CD4-positive, alpha-beta T cell treated with Interleukin-15 for 4 hours (primary cell): ENCODE results near the gene BMAL1.
"Not testable (repeated sequence)": the region's sequence is repeated elsewhere in the genome, so short reads cannot be mapped to it uniquely, and the experiment has no call there.

Source experiments
- DNase-seq: peaks from one replicate; pipeline ENCODE4 v3.0.0-alpha.2; 2020; ENCODE audit warnings: low spot score

The BMAL1 gene

DNA sequence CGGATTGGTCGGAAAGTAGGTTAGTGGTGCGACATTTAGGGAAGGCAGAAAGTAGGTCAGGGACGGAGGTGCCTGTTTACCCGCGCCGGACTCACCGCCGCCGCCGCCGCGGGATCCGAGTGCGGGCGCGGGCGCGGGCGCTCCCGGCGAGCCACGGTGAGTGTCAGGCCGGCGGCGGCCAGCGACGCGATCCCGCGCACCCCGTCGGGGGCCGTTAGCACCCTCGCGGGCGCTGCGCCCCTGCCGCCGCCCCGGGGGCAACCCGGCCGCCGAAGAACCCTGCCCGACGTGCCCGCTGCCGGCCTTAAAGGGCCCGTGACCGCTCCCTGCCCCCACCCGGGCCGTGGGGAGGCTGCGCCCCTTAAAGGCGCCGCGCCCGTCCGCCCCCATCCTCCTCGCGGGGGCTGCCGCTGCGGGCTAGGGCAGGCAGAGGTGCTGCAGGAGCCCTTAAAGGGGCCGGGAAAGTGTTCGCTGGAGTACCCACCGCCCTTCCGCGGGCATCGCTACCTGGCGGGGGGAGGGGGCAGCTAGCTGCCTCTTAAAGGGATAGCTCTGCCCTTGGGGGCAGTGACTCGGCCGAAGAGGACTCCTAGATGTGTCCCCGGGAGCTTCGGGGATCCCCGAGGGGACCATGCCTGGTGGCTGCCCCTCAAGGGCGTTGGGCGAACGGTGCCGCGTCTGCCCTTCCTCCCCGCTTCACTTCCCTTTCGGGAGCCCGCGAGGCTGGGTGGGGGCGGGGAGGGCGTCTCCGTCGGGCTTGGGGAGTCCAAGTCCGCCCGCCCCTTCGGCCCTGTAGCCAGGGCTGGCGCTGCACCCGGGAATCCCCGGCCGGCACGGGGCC is at the start of gene BMAL1:
Gene BMAL1 (plus strand): TSS at position 23 of the 841 bp plus-strand sequence. CDS start 76,519 bp downstream, outside the sequence.
- peak; percentile 37 for DNase-seq

DNA sequence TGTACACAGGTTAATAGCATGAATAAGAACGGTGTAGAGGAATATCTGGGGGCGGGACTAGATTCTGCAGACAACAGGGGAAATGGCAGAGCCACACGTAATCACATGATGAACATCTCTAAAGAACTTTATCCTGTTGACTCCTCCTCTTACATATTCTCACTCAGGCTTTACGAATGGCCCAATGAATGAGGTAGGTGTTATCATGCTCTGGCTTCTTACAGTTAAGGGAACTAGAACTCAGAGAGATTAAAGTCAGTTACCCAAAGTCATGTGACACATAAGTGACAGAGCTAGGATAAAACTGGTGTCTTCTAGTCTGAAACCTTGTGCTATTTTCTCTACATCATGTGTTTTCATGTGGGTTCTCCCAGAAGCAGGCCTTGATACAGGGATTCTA is 49.0 kb upstream of the BMAL1 start:
- no peak for DNase-seq

DNA sequence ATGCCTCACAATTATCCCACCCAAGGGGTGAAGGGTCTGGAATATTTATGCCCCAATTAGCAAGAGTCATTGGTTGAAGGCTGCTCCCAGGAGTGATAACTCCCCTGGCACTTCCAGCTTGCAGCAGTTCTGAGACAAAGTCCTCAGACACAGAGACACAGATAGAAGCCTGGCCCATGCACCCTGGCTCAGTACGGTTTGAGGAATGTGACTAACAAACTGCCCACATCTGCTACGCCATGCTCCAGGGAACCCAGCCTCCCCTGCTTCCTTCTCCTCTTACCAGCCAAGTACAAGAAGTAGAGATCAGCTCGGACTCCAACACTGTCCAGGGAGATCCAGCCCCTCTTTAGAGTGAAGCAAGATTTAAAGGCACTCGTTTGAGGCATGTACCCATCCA is 48.5 kb upstream of the BMAL1 start:
- no peak for DNase-seq

DNA sequence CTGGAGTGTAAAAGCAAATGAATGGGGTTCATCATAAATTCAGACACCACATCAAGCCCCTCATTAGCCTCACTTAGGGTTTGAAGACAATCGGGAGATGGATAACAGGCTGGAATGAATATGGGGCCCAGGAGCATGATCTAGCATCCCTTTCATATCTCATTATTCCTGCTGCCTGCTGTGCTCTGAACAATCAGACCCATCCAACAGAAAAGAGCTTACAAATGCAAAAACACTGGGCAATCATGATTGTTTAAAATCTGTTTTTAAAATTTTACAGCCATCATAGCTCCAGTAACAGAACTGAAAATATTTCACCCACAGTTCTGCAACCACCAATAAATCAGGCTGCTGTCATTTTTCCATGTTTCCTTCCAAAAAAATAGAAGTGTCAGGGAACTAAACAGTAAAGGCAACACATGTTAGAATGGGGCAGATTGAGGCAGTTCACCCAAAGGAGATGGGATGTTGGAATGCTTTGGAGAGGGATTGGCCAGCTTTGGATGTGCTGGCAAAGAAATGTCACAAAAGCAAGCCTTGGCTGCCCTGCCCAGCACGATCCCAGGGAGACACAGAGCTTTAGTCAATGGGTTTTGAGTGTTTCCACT is 47.8 kb upstream of the BMAL1 start:
- no peak for DNase-seq

DNA sequence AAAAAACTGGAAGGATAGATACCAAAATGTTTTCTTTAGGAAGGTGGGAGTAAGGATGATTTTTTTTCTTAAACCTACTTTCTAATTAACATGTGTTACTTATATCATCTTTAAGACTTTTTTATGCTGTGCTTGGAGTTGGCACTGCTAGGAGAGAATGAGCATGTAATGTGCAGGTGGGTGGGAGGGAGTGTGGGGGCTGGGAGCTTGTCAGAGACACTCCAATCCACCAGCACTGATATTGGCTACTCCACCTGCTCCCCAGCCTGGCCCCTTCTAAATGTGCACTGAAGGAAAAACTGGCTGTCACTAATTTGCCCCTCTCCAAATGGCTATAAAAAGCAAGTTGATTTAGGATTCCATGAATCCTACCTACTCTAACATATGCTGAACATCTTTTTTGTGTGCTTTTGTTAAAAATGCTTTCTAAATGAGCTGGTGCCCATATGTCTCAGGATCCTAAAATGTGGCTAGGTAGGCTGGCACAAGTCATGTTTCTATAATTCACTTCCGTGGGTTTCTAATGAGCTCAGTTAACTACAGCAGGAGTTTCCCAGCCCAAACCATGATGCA is 44.3 kb upstream of the BMAL1 start:
- DNase-seq = no peak

DNA sequence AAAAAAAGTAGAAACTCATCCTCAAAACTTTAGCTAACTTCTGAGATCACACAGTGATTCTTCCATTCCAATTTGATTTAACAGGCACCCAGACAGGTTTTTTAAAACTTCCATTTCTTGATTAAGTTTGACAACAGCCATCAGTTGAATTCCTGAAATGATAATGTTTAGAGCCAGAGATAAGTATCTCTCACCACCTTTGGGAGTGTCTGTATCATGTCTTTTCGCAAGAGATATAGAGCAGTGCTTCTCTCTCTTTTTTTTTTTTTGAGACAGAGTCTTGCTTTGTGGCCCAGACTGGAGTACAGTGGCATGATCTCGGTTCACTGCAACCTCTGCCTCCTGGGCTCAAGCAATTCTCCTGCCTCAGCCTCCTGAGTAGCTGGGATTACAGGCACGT is 41.7 kb upstream of the BMAL1 start:
- no peak for DNase-seq

DNA sequence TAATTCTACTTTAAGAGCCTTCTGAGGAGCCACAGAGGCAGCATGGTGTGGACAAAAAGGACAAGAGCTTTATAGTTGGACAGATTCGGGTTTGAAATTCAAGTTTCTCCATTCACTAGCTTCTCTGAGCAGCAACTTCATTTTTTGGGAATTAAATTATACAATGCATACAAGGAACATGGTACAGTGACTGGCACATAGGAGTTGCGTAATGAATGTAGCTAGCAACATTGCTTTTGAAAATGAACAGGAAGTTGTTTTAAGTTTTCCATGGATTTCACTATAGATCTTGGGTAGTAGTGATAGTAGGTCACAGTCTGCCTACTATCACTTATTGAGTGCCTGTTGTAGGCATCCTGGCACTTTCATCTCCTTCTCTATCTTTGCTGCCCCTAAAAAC is 41.0 kb upstream of the BMAL1 start:
- DNase-seq = no peak

DNA sequence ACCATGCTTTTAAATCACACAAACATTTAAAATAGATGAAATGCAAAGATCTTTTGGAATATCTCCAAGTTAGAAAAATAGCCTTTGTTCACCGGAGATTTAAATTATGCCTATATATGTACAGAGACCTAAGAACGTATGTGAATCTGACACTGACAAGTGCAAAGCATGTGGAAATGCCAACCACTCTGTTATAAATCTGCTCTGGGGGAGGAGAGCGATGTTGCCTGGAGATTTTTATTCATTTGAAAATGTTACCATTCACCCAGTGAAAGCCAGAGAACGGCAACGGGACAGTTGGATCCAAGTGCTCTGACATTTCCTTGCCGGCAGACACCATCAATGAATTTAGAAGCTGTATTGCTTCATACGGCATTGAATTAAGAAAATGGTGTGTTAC is 39.8 kb upstream of the BMAL1 start:
- no peak for DNase-seq

DNA sequence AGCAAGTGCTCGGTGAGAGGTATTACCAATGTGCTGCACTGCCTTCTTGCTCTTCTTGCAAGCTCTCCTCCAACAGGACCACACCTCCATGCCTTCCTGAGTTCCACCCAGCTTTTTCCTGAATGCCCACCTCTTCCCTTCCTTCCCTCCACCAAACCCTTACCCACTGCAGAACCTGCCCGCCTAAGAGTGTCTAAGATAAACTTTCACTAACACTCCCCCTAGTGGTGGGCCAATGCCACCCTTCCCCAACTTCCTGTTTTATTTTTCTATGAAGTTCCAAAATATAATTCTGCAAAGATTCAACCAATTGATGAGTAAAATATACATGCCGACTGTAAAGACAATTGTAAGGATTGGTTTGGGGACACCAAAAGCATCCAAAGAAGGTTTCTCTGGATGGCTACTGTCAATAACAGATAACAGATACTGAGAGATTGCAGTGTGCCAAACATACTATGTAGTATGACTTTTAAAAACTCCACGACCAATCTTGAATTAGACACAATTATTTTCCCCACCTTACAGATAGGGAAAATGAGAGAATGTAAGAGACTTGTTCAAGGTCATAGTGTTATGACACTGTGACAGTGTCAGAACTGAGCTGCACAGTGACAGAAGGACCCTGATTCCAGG is 38.6 kb upstream of the BMAL1 start:
- peak; percentile 55 for DNase-seq

DNA sequence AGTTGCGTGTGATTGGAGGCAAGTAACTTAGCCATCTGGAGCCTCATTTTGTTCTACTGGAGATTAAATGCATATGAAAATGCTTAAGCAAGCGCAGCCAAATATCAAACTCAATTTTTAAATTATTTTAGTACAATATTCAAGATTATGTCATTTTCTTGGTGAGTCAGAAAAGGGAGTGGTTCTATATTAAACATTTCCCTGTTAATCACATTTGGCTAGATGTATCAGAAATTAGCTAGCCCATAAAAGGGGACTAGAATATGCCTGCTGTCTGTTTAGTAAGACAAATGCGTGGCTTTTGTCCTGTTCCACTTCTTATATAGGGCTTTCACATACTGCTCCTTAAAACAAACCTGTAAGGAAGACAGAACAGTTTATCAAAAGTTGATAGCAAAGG is 35.0 kb upstream of the BMAL1 start:
- DNase-seq = no peak

DNA sequence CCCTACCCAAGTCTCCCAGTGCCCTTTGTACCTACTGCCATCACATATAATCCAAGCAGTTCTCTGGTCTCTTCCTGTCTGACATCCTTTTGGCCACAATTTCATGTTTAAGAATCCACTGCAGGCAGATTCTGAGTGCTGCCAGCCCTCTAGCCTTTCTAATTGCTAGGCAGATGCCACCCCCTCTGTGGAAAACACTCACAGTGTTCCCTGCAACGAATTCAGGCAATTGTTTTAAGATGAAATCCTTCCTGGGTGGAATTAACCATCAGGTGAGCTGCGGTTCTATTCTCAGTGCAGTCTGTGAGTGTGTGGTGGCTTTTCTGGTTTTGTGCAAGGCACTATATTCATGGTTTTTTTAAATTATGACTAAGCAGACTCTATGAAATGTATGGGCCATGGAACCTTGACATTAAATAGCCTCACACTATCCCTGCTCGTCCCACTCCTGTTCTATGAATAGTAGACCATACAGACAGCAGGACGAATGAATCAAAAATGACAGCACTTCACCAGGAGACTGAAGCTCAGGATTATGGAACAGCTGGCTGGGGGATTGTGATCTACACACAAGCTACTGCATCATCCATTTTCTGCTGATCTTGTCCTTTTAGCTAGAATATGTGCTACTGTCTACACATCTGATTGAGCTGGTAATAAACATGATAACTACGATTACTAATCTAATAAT is 29.8 kb upstream of the BMAL1 start:
- DNase-seq = no peak

DNA sequence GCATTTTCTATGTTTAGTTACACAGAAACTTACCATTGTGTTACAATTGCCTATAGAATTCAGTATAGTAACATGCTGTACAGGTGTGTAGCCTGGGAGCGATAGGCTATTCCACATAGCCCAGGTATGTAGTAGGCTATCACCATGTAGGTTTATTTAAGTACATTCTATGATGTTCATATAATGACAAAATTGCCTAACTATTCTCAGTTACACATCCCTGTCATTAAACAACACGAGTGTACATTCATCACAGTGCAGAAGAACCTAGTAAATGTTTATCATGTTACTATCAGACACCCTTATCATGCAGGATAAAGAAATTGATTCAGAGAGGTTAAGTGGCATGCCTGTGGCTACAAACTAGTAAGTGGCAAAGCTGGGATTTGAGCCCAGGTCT is 28.4 kb upstream of the BMAL1 start:
- DNase-seq = no peak

DNA sequence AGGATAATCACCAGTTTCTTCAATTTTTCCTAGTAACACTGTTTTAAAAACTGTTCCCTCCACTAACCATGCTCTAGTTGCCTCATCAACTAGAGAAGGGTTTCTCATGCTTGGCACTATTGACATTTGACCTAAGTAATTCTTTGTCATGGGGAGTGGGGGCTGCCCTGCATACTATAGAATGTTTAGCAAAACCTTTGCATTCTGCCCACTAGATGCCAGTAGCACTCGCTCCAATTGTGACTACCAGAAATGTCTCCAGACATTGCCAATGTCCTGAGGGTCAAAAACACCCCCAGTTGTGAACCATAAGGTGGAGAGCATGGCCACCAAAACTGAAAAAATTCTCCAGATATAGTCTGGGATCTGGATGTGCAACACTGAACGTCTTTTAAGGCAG is 27.6 kb upstream of the BMAL1 start:
- DNase-seq = peak; percentile 10

DNA sequence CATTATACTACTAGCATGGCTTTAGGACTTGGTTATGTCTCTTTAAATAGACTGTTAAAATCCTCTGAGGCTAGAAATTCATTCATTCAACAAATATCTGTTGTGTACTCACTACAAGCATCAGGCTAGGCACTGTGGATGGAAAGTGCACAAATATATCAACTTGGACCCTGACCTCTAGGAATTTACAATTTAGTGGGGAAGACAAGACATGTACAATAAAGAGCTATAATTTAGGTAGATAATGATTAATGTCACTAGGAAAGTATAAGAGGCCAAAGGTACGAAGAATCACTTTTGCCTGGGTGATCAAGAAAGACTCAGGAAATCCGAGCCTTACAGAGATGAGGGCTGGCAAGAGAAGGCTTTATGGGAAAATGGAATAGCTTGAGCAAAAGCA is 25.6 kb upstream of the BMAL1 start:
- DNase-seq = no peak

DNA sequence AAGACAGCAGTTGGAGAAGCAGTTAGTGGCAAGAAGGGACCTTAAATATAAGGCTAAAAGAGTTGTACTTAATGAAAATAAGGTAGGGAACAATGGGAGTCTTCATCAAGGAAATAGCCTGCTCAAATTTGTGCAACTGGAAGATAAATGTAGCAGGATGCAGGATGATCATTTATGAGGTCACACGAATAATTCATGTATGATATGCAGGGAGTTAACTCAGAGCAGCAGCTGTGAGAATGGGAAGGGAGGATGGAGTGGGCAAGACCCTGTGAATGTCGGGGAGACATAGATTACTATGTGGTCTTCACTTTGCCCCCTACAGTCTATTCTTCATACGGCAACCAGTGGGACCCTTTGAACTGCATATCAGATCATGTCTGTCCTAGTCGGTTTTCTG is 25.2 kb upstream of the BMAL1 start:
- no peak for DNase-seq

DNA sequence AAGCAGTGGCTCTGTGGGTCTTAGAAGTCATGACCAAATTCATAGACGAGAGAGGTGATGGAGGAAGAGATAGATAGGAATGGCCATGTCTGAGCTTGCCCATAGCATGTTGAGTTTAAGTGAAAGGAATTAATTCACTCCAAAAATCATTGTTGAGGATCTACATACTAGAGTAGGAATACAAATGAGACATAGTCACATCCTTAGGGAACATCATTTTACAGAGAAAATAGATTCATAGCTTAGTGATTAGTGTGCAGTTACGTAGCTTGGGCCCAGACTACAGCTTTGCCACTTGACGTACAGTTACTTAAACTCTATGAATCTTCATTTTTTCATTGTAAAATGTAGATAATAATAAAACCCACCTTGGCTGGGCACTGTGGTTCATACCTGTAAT is 21.4 kb upstream of the BMAL1 start:
- no peak for DNase-seq

DNA sequence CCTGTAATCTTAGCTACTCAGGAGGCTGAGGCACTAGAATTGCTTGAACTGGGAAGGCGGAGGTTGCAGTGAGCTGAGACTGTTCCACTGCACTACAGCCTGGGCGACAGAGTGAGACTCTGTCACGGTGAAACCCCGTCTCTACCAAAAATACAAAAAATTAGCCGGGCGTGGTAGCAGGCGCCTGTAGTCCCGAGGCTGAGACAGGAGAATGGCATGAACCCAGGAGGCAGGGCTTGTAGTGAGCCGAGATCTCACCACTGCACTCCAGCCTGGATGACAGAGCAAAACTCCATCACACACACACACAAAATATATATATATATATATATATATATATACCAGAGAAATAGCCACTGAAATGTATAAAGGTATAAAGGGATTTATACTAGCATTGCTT is 19.5 kb upstream of the BMAL1 start:
- DNase-seq = not testable (repeated sequence)

DNA sequence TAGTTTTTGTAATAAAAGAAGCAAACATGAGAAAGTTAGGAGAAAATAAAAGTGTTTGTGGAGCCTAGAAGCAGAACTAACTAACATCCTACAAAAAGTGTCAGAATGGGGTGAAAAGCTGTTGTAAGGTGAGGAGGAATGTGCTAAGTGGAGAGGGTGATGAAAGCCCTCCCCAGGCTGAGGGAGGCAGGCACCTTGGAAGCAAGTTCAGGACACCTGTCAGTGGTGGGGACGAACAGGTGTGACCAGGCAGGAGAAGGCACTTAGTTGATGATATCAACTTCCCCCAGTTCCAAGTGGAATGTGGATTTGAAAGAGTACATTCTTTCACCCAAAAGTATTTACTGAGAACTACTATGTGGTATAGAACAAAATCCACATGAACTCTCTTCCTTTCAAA is 18.7 kb upstream of the BMAL1 start:
- DNase-seq = no peak

DNA sequence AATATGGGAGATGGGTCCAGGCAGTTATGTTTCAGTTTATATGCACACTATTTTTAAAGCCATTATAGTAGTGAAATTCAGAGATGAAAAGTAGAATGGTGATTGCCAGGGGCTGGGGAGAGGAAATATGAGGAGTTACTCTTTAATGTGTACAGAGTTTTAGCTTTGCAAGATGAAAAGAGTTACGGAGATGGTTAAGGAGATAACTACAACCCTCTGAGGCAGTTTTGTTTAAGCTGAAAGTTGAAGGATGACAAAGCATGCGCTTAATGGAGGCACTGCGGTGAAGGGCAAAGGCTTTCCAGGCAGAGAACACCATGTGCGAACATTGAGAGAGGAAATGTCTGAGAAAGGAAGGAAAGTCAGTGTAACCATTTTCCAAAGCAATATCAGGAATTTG is 18.2 kb upstream of the BMAL1 start:
- no peak for DNase-seq

DNA sequence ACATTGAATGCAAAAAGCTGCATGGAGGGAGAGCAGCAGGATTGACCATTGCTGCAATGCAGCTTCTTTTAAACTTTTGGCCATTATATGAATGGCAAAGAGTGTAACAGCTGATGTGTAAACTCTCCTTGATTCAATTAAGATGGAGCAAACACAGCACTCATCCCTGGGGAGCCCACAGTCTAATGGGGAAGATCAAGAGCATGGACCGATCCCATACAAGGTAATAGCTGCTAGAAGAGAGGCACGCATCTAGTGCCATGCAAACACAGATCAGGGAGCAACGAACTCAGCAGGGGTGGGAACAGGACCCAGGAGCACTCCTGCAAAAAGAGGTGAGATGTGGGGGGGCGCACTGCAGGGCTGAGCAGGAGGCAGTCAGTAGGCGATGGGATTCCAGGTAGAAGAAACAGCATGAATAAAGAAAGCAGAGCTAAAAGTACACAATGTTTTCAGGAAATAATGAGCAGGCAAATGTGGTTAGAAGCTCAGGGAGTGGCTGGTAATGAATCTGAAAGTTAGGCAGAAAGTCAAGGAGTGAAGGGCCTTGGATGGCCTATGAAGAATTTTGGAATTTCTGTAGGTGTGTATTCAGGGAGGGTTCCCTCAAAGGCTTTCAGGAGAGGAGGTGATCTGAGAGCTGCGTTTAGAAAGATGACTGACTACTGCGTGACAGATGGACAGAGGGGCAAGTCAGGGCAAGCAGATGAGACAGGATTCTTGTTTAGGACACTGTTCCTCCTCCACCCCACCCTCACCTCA is 17.2 kb upstream of the BMAL1 start:
- no peak for DNase-seq

DNA sequence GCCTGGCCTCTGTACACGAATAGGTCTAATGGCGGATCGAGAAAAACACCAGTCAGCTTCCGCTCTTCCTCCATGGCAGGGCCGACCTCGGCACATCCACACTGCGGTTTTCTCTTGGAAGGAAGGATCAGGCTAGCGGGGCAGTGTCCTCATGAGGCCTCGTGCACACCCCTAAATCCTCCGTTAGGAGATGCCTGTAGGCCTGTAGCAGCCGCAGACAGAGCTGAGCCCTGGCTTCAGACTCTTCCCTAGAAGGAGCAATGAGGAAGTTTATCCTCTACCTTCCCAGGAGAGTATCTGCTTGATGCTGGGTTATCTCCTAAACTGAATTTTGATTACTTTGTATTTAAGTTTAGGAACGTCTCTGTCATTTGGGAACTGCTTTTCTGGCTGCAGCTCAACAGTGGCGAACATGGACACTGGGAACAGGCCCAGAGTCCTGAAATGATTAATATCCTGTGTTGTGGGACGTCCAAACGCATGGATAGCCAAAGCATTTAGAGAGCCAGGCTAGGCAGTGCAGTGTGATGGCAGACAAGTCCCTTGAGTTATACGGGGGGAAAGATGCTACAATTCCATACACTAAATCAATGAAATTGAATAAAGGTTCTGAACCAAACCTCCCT is 16.5 kb upstream of the BMAL1 start:
- DNase-seq = no peak
